ENCODE results near the gene GPHN.

DNA sequence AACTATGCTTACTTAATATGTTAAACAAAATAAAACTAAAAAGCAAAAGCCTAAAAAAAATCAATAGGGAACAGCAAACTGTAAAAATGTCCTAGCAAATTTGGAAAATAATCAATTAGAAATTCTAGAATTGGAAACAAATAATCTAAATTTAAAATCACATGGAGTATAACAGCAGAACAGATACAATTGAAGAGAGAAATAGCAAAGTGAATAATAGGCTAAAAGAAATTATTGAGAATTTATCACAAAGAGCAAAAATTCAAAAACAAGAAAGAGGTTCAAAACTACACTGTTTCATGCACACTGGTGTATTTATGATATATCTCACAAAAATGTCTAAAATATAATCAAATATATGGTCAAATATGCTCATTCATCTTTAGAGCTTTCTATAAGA, 231.9 kb downstream of the GPHN start:
- TF ChIP-seq, protein P1, sequence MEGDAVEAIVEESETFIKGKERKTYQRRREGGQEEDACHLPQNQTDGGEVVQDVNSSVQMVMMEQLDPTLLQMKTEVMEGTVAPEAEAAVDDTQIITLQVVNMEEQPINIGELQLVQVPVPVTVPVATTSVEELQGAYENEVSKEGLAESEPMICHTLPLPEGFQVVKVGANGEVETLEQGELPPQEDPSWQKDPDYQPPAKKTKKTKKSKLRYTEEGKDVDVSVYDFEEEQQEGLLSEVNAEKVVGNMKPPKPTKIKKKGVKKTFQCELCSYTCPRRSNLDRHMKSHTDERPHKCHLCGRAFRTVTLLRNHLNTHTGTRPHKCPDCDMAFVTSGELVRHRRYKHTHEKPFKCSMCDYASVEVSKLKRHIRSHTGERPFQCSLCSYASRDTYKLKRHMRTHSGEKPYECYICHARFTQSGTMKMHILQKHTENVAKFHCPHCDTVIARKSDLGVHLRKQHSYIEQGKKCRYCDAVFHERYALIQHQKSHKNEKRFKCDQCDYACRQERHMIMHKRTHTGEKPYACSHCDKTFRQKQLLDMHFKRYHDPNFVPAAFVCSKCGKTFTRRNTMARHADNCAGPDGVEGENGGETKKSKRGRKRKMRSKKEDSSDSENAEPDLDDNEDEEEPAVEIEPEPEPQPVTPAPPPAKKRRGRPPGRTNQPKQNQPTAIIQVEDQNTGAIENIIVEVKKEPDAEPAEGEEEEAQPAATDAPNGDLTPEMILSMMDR (IDR thresholded peaks at IDR 0.05; ENCODE audit: low read length): no peak
- TF ChIP-seq EZH2 (IDR thresholded peaks at IDR 0.05; ENCODE audit: borderline replicate concordance, low read length): no peak
